Liver (tissue), 3 donors: ENCODE measurements around the gene EML1.

Experiments used
- EGR1 ChIP-seq, 2 donors: IDR thresholded peaks; 2 replicates each; pipeline ENCODE4 v1.6.1; 2016 to 2018; ENCODE audit warnings: antibody characterized with exemption in 2 of 2, low read depth in 2 of 2
- GABPA ChIP-seq, 2 donors: IDR thresholded peaks in 1 of 2; conservative IDR thresholded peaks in 1 of 2; 2 replicates each; pipeline ENCODE4 v1.6.1; 2016; ENCODE audit warnings: antibody characterized with exemption in 2 of 2, mild to moderate bottlenecking in 1 of 2, moderate library complexity in 1 of 2
- REST ChIP-seq: IDR thresholded peaks from 2 replicates; pipeline ENCODE4 v1.6.1; 2016; ENCODE audit warnings: antibody characterized with exemption, mild to moderate bottlenecking
- RXRA ChIP-seq, 2 donors: IDR thresholded peaks; 2 replicates each; pipeline ENCODE4 v1.6.1; 2017 to 2018; ENCODE audit warnings: antibody characterized with exemption in 2 of 2, mild to moderate bottlenecking in 1 of 2
- TAF1 ChIP-seq: conservative IDR thresholded peaks from 2 replicates; pipeline ENCODE4 v1.6.1; 2016; ENCODE audit warnings: antibody characterized with exemption, mild to moderate bottlenecking
- YY1 ChIP-seq: IDR thresholded peaks from 2 replicates; pipeline ENCODE4 v1.6.1; 2016; ENCODE audit warnings: antibody characterized with exemption, mild to moderate bottlenecking
- ZBTB33 ChIP-seq: IDR thresholded peaks from 2 replicates; pipeline ENCODE4 v1.6.1; 2016; ENCODE audit warnings: antibody characterized with exemption
- TF ChIP-seq, protein P1 (sequence below): fragments of 150-350 bp; IDR thresholded peaks from 2 replicates; pipeline ENCODE4 v1.5.1; 2017; ENCODE audit warnings: improper control_type of control experiment, low read depth, low read length; ENCODE audit not compliant: missing input control
- donor health status: healthy.
- donor health status: healthy.

- TF ChIP-seq, protein P1, sequence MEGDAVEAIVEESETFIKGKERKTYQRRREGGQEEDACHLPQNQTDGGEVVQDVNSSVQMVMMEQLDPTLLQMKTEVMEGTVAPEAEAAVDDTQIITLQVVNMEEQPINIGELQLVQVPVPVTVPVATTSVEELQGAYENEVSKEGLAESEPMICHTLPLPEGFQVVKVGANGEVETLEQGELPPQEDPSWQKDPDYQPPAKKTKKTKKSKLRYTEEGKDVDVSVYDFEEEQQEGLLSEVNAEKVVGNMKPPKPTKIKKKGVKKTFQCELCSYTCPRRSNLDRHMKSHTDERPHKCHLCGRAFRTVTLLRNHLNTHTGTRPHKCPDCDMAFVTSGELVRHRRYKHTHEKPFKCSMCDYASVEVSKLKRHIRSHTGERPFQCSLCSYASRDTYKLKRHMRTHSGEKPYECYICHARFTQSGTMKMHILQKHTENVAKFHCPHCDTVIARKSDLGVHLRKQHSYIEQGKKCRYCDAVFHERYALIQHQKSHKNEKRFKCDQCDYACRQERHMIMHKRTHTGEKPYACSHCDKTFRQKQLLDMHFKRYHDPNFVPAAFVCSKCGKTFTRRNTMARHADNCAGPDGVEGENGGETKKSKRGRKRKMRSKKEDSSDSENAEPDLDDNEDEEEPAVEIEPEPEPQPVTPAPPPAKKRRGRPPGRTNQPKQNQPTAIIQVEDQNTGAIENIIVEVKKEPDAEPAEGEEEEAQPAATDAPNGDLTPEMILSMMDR = no peak
- TF ChIP-seq YY1 (no peak), EGR1 (IDR thresholded peaks at IDR 0.05; ENCODE audit: low read depth in 2 of 2) (no peak), TAF1 (no peak), REST (no peak), GABPA (IDR thresholded peaks at IDR 0.05 in 1 of 2, conservative IDR thresholded peaks at IDR 0.05 in 1 of 2) (no peak), ZBTB33 (no peak), RXRA (IDR thresholded peaks at IDR 0.05) (no peak)
Measured at GRCh38 chr14:99800781-99801180, 7.6 kb downstream of the EML1 start.
